Measurements from ENCODE around the gene EDN1.

DNA sequence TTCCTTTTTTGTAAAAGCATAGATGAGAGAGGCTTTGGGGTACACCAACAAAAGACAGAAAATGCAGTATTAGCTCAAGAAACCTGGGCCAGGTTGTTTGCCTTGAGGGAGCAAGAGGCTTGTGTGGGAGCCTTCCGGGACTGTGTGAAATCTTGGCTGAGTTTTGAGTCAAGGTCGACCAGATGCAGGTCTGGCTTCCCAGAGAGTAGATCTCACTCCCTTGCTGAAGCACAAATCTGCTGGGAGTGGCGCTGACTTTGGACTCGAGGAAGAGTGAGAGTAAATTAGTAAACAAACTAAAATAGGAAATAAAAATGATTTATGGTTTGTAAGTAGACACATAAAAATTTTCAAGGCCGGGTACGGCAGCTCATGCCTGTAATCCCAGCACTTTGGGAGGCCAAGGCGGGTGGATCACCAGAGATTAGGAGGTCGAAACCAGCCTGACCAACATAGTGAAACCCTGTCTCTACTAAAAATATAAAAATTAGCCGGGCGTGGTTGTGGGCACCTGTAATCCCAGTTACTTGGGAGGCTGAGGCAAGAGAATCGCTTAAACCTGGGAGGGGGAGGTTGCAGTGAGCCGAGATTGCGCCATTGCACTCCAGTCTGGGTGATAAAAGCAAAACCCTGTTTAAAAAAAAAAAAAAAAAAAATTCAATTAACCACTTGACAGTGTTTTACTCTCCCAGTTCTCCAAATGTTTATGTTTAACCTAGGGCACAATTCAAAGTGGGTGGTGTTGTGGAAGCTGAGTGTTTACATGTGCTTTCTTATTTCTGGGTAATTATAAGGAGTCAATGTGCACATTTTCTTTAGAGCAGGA, 27.7 kb upstream of the EDN1 start:
- no peak for TF ChIP-seq CTCF (IDR thresholded peaks at IDR 0.05)
- no peak for TF ChIP-seq POLR2A (IDR thresholded peaks at IDR 0.05)
